Calu3 (cell line): ENCODE data around the gene CSRNP3. TPM values are rescaled to one million over a fixed set of nuclear protein-coding genes. Genes with fewer than 3 reads are reported as not detected.

Experiments used
- BruUV-seq: library from RNA; stranded (reverse); fragments of 400-500 nt; replicated peaks from 2 replicates; lab custom pipeline; 2021; lab: Mats Ljungman, UMichigan
- CTCF ChIA-PET: fragments of 300-600 bp; sonication (Branson Sonifier 250); formaldehyde crosslinking; loops from one replicate; lab custom pipeline; 2022; ENCODE audit warnings: antibody characterized with exemption; lab: Charles Lee
- DNase-seq: peaks from one replicate; pipeline ENCODE4 v3.0.0; 2022
- H3K27ac Mint-ChIP-seq: one replicate; pipeline ENCODE4 v1.8.0; 2022; ENCODE audit warnings: mixed read lengths; ENCODE audit not compliant: unreplicated experiment
- H3K27me3 Mint-ChIP-seq: one replicate; pipeline ENCODE4 v1.8.0; 2022; ENCODE audit warnings: mixed read lengths; ENCODE audit not compliant: unreplicated experiment
- H3K36me3 Mint-ChIP-seq: one replicate; pipeline ENCODE4 v1.8.0; 2022; ENCODE audit warnings: mild to moderate bottlenecking, moderate library complexity, mixed read lengths; ENCODE audit not compliant: insufficient read depth, unreplicated experiment
- H3K4me1 Mint-ChIP-seq: one replicate; pipeline ENCODE4 v1.8.0; 2022; ENCODE audit warnings: mild to moderate bottlenecking, low read depth, mixed read lengths; ENCODE audit not compliant: unreplicated experiment
- H3K4me3 Mint-ChIP-seq: one replicate; pipeline ENCODE4 v1.8.0; 2022; ENCODE audit warnings: mild to moderate bottlenecking, low read depth, moderate library complexity, mixed read lengths; ENCODE audit not compliant: unreplicated experiment
- H3K9me3 Mint-ChIP-seq: one replicate; pipeline ENCODE4 v1.8.0; 2022; ENCODE audit warnings: low read depth, mixed read lengths; ENCODE audit not compliant: unreplicated experiment
- intact Hi-C: fragments of 100-400 bp; cut with micrococcal nuclease; formaldehyde crosslinking; loops from one replicate; pipeline ENCODE4 v1.10.0; 2022; ENCODE audit not compliant: unreplicated experiment
- total RNA-seq: library from RNA; stranded (reverse); gene quantifications from 2 replicates; pipeline ENCODE4 v1.2.3, GENCODE V29; 2022
- TF ChIP-seq, protein P1 (sequence below): fragments of 200-600 bp; IDR thresholded peaks from one replicate; pipeline ENCODE4 v1.8.0; 2022; ENCODE audit warnings: antibody characterized with exemption; ENCODE audit not compliant: unreplicated experiment

CSRNP3 gene
- total RNA-seq, 1 experiment from 2014 or later: 1.8 TPM

DNA sequence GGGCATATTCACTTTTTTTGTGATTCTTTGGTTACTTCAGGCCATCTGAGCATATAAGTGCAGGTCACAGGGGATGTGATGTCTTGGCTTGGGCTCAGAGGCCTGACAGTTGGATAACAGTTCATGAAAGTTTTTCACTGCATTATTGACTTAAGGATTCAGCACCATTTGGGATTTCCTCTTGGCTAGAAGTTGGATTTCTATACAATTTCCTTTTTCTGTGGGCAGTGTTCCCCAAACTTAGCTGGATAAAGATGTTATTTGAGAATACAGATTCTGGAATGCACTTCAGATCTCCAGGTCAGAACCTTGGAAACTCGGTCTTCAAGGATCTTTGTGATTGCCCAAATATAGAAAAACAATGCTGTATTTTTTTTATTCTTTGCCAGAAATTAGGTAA lies 246.6 kb downstream of the CSRNP3 start:
- H3K36me3 Mint-ChIP-seq: no peaks in the 10 kb centered on the region
- intact Hi-C loops: no loop called here
- BruUV-seq: no TSS peak
- H3K4me3 Mint-ChIP-seq: no peak overlapping the region
- H3K9me3 Mint-ChIP-seq: no peaks in the 10 kb centered on the region
- H3K4me1 Mint-ChIP-seq: no peaks in the 10 kb centered on the region
- no peaks in the 10 kb centered on the region for H3K27me3 Mint-ChIP-seq
- H3K27ac Mint-ChIP-seq: no peak overlapping the region
- TF ChIP-seq, protein P1, sequence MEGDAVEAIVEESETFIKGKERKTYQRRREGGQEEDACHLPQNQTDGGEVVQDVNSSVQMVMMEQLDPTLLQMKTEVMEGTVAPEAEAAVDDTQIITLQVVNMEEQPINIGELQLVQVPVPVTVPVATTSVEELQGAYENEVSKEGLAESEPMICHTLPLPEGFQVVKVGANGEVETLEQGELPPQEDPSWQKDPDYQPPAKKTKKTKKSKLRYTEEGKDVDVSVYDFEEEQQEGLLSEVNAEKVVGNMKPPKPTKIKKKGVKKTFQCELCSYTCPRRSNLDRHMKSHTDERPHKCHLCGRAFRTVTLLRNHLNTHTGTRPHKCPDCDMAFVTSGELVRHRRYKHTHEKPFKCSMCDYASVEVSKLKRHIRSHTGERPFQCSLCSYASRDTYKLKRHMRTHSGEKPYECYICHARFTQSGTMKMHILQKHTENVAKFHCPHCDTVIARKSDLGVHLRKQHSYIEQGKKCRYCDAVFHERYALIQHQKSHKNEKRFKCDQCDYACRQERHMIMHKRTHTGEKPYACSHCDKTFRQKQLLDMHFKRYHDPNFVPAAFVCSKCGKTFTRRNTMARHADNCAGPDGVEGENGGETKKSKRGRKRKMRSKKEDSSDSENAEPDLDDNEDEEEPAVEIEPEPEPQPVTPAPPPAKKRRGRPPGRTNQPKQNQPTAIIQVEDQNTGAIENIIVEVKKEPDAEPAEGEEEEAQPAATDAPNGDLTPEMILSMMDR: no peak
- CTCF ChIA-PET: no interaction called here
- no peak for DNase-seq

DNA sequence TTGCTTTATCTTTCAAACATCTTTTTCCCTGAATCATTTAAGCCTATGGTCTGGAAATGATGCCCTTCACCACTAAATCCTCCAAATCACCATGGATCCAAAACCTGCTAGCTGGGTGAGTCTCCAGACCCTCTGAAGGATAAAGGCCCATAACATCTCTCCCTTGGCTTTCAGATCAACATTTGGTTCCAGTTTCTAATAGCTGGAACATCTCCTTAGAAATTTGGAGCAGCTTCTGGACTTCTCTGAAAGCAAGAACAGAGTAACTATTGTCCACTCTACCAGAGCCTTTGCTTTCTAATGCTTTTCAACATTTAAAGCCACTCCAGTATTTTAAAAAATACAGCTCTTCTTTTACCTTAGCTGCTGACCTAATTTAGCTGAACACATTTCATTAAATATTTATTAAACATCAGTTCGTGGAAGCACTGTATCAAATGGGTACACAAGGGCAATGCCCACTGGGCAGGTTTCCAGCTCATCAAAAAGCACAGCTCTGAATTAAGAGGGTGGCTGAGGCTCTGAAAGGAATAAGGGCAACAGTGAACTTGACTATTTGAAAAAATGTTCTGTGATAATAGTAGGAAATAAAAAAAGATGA lies 249.2 kb downstream of the CSRNP3 start:
- no peaks in the 10 kb centered on the region for H3K9me3 Mint-ChIP-seq
- TF ChIP-seq, protein P1: no peak
- no peaks in the 10 kb centered on the region for H3K4me1 Mint-ChIP-seq
- intact Hi-C loops: no loop called here
- no TSS peak for BruUV-seq
- no peaks in the 10 kb centered on the region for H3K36me3 Mint-ChIP-seq
- H3K4me3 Mint-ChIP-seq: no peak overlapping the region
- H3K27me3 Mint-ChIP-seq: no peaks in the 10 kb centered on the region
- CTCF ChIA-PET: no interaction called here
- DNase-seq: no peak
- no peak overlapping the region for H3K27ac Mint-ChIP-seq

DNA sequence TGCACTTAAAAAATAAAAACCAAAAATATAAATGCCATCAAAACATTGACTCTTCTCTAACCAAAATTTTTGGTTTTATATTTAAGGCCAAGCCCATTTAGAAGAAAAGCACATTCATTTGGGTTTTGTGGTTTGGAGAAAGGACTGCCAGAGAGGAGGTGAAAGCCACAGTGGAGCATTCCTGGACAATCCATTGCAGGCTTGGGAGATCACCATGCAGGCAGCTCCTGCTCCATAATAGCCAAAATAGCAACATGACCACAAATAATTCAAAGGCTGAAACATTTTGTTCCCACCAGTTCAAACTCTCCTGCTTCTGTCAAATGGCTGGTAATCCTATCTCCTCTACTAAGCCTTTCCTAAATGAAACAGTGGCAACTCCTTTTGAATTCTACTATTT lies 251.0 kb downstream of the CSRNP3 start:
- Mint-ChIP-seq H3K4me3 (no peak overlapping the region), H3K27ac (no peak overlapping the region), H3K36me3 (no peaks in the 10 kb centered on the region), H3K9me3 (peaks cover under 1% of the 10 kb centered on the region), H3K27me3 (no peaks in the 10 kb centered on the region), H3K4me1 (peaks cover 1% of the 10 kb centered on the region)
- no TSS peak for BruUV-seq
- TF ChIP-seq, protein P1: no peak
- intact Hi-C loops: no loop called here
- CTCF ChIA-PET: no interaction called here
- DNase-seq: no peak

DNA sequence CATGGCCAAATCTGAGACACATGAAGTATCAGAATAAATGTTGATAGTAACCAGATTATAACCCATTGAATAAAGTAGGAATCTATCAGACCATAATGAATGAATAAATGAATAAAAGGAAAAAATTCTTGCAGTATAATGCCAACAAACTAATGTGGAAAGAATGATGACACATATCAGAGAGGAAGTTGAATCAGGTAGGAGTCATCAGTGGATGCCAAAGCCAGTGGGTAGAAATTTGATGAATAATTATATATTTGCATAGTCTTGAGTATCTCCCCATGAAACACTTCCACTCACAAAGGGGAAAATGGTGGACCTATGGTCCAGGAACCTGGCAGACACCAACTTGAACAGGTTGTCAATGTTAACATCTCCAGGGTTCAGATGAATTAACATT lies 255.9 kb downstream of the CSRNP3 start:
- CTCF ChIA-PET: no interaction called here
- H3K4me3 Mint-ChIP-seq: no peak overlapping the region
- BruUV-seq: no TSS peak
- H3K4me1 Mint-ChIP-seq: peaks cover 8% of the 10 kb centered on the region
- no peaks in the 10 kb centered on the region for H3K36me3 Mint-ChIP-seq
- H3K9me3 Mint-ChIP-seq: peaks cover 4% of the 10 kb centered on the region
- TF ChIP-seq, protein P1: no peak
- no peak for DNase-seq
- intact Hi-C loops: no loop called here
- no peaks in the 10 kb centered on the region for H3K27me3 Mint-ChIP-seq
- H3K27ac Mint-ChIP-seq: no peak overlapping the region

Other genes with a start within 250 kb of the CSRNP3 start
- 0.07 and 0.19 TPM in 2 replicates for gene SCN2A, start 230.3 kb upstream of the CSRNP3 start, total RNA-seq